ENCODE results near the gene CNIH3. TPM values are rescaled to one million over a fixed set of nuclear protein-coding genes. Genes with fewer than 3 reads are reported as not detected.

Gene CNIH3
- total and polyA plus RNA-seq, 2 donors (not counting 1 experiment from before 2014, with no cell fraction given) = 0.72 to 1.8 TPM

GRCh38 chr1:224763126-224763775, 147.1 kb downstream of the CNIH3 start:
- Mint-ChIP-seq H3K27ac (no peak overlapping the region), H3K27me3 (peaks cover 10% of the 10 kb centered on the region), H3K9me3 (ENCODE audit: insufficient read depth) (peaks cover 4% of the 10 kb centered on the region), H3K4me1 (no peaks in the 10 kb centered on the region), H3K4me3 (no peak overlapping the region)
- Histone ChIP-seq H3K9ac (ENCODE audit: low read length) (no peak overlapping the region), H3K79me2 (ENCODE audit: control insufficient read depth, insufficient read depth, low read length) (no peaks in the 10 kb centered on the region), H3K4me1 (ENCODE audit: control insufficient read depth in 2 of 2, insufficient read depth in 2 of 2, low read length in 2 of 2) (no peaks in the 10 kb centered on the region), H3K36me3 (replicated peaks in 1 of 2; ENCODE audit: control extremely low read depth in 1 of 2, control insufficient read depth in 1 of 2, extremely low read depth in 1 of 2, insufficient read depth in 2 of 2, low read length in 1 of 2) (no peaks in the 10 kb centered on the region), H3K9me3 (ENCODE audit: control extremely low read depth in 1 of 3, control insufficient read depth in 2 of 3, insufficient read depth in 1 of 3, low read length in 2 of 3) (peaks cover 0 to 9% (median 0%) of the 10 kb centered on the region in 3 donors), H3K4me2 (replicated peaks; ENCODE audit: low read depth, low read length, poor library complexity, severe bottlenecking) (no peak overlapping the region), H2AFZ (ENCODE audit: insufficient read depth, low read depth, low read length, poor library complexity, severe bottlenecking) (no peak overlapping the region), H3K27ac (ENCODE audit: low read length in 2 of 2) (no peak overlapping the region), H4K20me1 (ENCODE audit: control insufficient read depth, insufficient read depth, low read length, poor library complexity, severe bottlenecking) (no peaks in the 10 kb centered on the region), H3K4me3 (ENCODE audit: control extremely low read depth in 1 of 5, extremely low read depth in 1 of 5, insufficient read depth in 1 of 5, low read depth in 2 of 5, low read length in 4 of 5) (no peak overlapping the region), H3K27me3 (replicated peaks in 1 of 4; ENCODE audit: control extremely low read depth in 1 of 4, control insufficient read depth in 3 of 4, insufficient read depth in 4 of 4, low read length in 3 of 4) (no peaks in the 10 kb centered on the region)
- intact Hi-C loops (cut with micrococcal nuclease) = no loop called here
- 100% methylated on average over 1 of the region's 5 CpGs for WGBS (ENCODE audit: insufficient coverage)
- no peak for ATAC-seq (ENCODE audit: low read depth)
- POLR2A ChIA-PET = no interaction called here
- DNase-seq = no peak
- no peak for TF ChIP-seq EZH2 (IDR thresholded peaks at IDR 0.05; ENCODE audit: borderline replicate concordance, insufficient read depth, low read depth, low read length, poor library complexity, severe bottlenecking)
- TF ChIP-seq, protein P1, sequence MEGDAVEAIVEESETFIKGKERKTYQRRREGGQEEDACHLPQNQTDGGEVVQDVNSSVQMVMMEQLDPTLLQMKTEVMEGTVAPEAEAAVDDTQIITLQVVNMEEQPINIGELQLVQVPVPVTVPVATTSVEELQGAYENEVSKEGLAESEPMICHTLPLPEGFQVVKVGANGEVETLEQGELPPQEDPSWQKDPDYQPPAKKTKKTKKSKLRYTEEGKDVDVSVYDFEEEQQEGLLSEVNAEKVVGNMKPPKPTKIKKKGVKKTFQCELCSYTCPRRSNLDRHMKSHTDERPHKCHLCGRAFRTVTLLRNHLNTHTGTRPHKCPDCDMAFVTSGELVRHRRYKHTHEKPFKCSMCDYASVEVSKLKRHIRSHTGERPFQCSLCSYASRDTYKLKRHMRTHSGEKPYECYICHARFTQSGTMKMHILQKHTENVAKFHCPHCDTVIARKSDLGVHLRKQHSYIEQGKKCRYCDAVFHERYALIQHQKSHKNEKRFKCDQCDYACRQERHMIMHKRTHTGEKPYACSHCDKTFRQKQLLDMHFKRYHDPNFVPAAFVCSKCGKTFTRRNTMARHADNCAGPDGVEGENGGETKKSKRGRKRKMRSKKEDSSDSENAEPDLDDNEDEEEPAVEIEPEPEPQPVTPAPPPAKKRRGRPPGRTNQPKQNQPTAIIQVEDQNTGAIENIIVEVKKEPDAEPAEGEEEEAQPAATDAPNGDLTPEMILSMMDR (IDR thresholded peaks at IDR 0.05) = no peak
- CTCF ChIA-PET = no interaction called here

DNA sequence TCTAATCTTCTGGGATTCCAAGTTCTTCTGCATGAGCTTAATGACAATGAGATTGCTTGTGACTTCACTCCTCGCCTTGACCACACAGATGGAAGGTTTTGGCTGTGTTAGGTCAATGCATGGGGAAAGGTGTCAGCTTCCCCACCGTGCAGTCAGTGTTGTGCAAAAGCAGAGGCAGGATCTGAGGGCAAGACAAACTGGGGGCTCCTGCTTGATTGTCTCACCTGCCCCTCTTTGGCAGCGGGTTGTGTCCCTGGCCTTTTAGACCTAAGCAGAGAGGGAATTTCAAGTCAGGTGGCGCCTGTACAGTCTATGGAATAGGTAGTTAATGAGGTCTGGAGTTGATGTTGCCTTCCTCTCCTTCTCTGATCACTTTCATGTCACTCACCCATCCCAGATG, 150.1 kb downstream of the CNIH3 start:
- no peak overlapping the region for H2AFZ ChIP-seq (ENCODE audit: insufficient read depth, low read depth, low read length, poor library complexity, severe bottlenecking)
- WGBS (ENCODE audit: insufficient coverage) = 78% methylated on average over 2 of the region's 4 CpGs
- DNase-seq (no peak), ATAC-seq (ENCODE audit: low read depth) (no peak)
- no peak overlapping the region for H3K9ac ChIP-seq (ENCODE audit: low read length)
- no peaks in the 10 kb centered on the region for H3K27me3 ChIP-seq (replicated peaks in 1 of 4; ENCODE audit: control extremely low read depth in 1 of 4, control insufficient read depth in 3 of 4, insufficient read depth in 4 of 4, low read length in 3 of 4)
- H4K20me1 ChIP-seq (ENCODE audit: control insufficient read depth, insufficient read depth, low read length, poor library complexity, severe bottlenecking) = no peaks in the 10 kb centered on the region
- no peak overlapping the region for H3K4me3 Mint-ChIP-seq
- H3K9me3 Mint-ChIP-seq (ENCODE audit: insufficient read depth) = no peaks in the 10 kb centered on the region
- H3K36me3 ChIP-seq (replicated peaks in 1 of 2; ENCODE audit: control extremely low read depth in 1 of 2, control insufficient read depth in 1 of 2, extremely low read depth in 1 of 2, insufficient read depth in 2 of 2, low read length in 1 of 2) = no peaks in the 10 kb centered on the region
- intact Hi-C loops (cut with micrococcal nuclease) = no loop called here
- no peaks in the 10 kb centered on the region for H3K4me1 ChIP-seq (ENCODE audit: control insufficient read depth in 2 of 2, insufficient read depth in 2 of 2, low read length in 2 of 2)
- TF ChIP-seq EZH2 (IDR thresholded peaks at IDR 0.05; ENCODE audit: borderline replicate concordance, insufficient read depth, low read depth, low read length, poor library complexity, severe bottlenecking) = no peak
- TF ChIP-seq, protein P1 (IDR thresholded peaks at IDR 0.05) = no peak
- H3K4me3 ChIP-seq (ENCODE audit: control extremely low read depth in 1 of 5, extremely low read depth in 1 of 5, insufficient read depth in 1 of 5, low read depth in 2 of 5, low read length in 4 of 5) = no peak overlapping the region
- peaks cover 15% of the 10 kb centered on the region for H3K27me3 Mint-ChIP-seq
- no peak overlapping the region for H3K27ac ChIP-seq (ENCODE audit: low read length in 2 of 2)
- H3K27ac Mint-ChIP-seq = no peak overlapping the region
- no peaks in the 10 kb centered on the region for H3K4me1 Mint-ChIP-seq
- no peak overlapping the region for H3K4me2 ChIP-seq (replicated peaks; ENCODE audit: low read depth, low read length, poor library complexity, severe bottlenecking)
- no peaks in the 10 kb centered on the region for H3K79me2 ChIP-seq (ENCODE audit: control insufficient read depth, insufficient read depth, low read length)
- ChIA-PET CTCF (no interaction called here), POLR2A (no interaction called here)
- H3K9me3 ChIP-seq (ENCODE audit: control extremely low read depth in 1 of 3, control insufficient read depth in 2 of 3, insufficient read depth in 1 of 3, low read length in 2 of 3) = peaks cover 0 to 1% (median 0%) of the 10 kb centered on the region in 3 donors

Measured in B cell (primary cell).